ENCODE measurements around the gene NEU3. TPM values are rescaled to one million over a fixed set of nuclear protein-coding genes. Genes with fewer than 3 reads are reported as not detected.
"Not testable (repeated sequence)": the region's sequence is repeated elsewhere in the genome, so short reads cannot be mapped to it uniquely, and the experiment has no call there.

The NEU3 gene
- total RNA-seq, 1 donor: 9.0 TPM

GRCh38 chr11:75011357-75011756 lies 22.6 kb downstream of the NEU3 start:
- H3K4me1 ChIP-seq (ENCODE audit: insufficient read depth, low read length): no peaks in the 10 kb centered on the region
- no peaks in the 10 kb centered on the region for H3K9me3 ChIP-seq (ENCODE audit: low read depth, low read length)
- no peak overlapping the region for H3K4me3 ChIP-seq (ENCODE audit: low read length)
- H3K27me3 ChIP-seq (ENCODE audit: insufficient read depth, low read length): no peaks in the 10 kb centered on the region

DNA sequence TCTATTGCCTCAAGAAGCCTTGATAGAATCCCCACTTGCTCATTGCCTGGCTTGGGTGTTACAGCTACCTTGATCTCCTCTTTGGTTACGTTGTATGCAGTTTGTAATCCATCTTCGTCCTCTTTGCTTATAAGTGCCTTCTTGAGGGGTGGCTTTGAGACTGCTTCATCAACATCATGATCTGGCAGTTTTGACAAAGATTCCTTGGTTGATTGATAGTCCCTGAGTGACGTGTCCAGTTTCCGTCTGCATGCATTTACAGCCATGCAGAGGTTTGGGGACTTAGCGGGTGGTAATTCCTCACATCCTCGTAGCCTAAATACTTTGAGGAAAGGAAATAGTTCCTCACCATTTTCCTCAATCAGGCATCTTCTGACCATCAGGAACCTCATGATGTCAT lies 23.1 kb downstream of the NEU3 start:
- Histone ChIP-seq H3K27me3 (ENCODE audit: insufficient read depth, low read length) (no peaks in the 10 kb centered on the region), H3K4me1 (ENCODE audit: insufficient read depth, low read length) (no peaks in the 10 kb centered on the region), H3K9me3 (ENCODE audit: low read depth, low read length) (no peaks in the 10 kb centered on the region), H3K4me3 (ENCODE audit: low read length) (no peak overlapping the region)

DNA sequence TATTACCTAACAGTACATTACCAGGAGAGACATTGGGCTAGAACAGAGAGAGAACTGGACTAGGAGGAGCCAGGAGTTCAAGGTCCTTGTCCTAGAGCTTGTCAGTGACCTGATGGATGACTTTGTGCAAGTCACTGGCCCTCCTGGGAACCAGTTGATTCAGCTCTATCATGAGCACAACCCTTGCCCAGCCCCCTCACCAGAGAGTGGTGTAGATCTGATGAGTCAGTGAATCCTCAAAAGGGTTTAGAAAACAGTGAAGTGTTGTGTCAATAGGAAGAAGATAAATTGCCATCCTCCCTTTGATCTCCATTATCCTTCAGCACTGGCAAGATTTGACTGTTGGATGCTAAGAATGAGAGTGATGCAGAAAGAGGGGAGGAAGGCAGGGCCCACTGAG lies 24.3 kb downstream of the NEU3 start:
- H3K27me3 ChIP-seq (ENCODE audit: insufficient read depth, low read length): no peaks in the 10 kb centered on the region
- H3K4me1 ChIP-seq (ENCODE audit: insufficient read depth, low read length): no peaks in the 10 kb centered on the region
- no peaks in the 10 kb centered on the region for H3K9me3 ChIP-seq (ENCODE audit: low read depth, low read length)
- H3K4me3 ChIP-seq (ENCODE audit: low read length): no peak overlapping the region

GRCh38 chr11:75014129-75014528 lies 25.4 kb downstream of the NEU3 start:
- no peaks in the 10 kb centered on the region for H3K9me3 ChIP-seq (ENCODE audit: low read depth, low read length)
- H3K27me3 ChIP-seq (ENCODE audit: insufficient read depth, low read length): no peaks in the 10 kb centered on the region
- no peaks in the 10 kb centered on the region for H3K4me1 ChIP-seq (ENCODE audit: insufficient read depth, low read length)
- no peak overlapping the region for H3K4me3 ChIP-seq (ENCODE audit: low read length)

DNA sequence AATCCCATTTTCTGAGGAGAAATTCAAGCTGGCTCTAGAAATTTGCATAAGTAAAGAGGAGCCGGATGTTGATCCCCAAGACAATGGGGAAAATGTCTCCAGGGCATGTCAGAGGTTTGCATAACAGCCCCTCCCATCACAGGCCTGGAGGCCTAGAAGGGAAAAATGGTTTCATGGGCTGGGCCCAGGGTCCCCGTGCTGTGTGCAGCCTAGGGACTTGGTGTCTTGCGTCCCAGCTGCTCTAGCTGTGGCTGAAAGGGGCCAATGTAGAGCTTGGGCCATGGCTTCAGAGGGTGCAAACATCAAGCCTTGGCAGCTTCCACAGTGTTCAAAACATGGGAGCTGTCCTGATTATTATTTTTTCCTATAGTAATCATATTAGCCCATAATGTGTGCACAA lies 30.5 kb downstream of the NEU3 start:
- H3K27me3 ChIP-seq (ENCODE audit: insufficient read depth, low read length); H3K4me3 ChIP-seq (ENCODE audit: low read length); H3K4me1 ChIP-seq (ENCODE audit: insufficient read depth, low read length); H3K9me3 ChIP-seq (ENCODE audit: low read depth, low read length): not testable (repeated sequence)

DNA sequence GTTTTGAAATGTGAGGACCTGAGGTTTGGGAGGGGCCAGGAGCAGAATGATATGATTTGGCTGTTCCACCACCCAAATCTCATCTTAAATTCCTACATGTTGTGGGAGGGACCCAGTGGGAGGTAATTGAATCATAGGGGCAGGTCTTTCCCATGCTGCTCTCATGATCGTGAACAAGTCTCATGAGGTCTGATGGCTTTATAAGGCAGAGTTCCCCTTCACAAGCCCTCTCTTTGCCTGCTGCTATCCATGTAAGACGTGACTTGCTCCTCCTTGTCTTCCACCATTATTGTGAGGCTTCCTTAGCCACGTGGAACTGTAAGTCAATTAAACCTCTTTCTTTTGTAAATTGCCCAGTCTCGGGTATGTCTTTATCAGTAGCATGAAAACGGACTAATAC lies 31.6 kb downstream of the NEU3 start:
- H3K4me3 ChIP-seq (ENCODE audit: low read length); H3K4me1 ChIP-seq (ENCODE audit: insufficient read depth, low read length); H3K27me3 ChIP-seq (ENCODE audit: insufficient read depth, low read length); H3K9me3 ChIP-seq (ENCODE audit: low read depth, low read length): not testable (repeated sequence)

DNA sequence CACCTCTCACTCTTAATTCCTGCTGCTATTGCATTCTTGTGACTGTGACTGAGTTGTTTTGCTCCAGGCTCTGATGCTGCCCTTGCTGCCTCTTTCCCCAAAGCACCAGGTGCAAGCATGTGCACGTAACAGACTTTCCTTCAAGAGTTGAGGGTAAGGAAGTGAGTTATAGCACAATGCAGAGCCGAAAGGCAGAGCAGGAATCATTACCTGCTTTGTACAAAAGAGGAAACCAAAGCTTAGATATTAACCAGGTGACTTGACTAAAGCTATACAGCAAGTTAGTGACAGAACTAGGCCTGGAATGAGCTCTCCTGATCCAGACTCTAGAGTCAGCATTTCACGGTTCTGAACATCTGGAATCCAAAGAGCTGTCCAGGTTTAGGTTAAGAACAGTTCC lies 33.6 kb downstream of the NEU3 start:
- no peaks in the 10 kb centered on the region for H3K9me3 ChIP-seq (ENCODE audit: low read depth, low read length)
- H3K4me1 ChIP-seq (ENCODE audit: insufficient read depth, low read length): no peaks in the 10 kb centered on the region
- no peaks in the 10 kb centered on the region for H3K27me3 ChIP-seq (ENCODE audit: insufficient read depth, low read length)
- no peak overlapping the region for H3K4me3 ChIP-seq (ENCODE audit: low read length)

- H3K4me3 ChIP-seq (ENCODE audit: low read length): no peak overlapping the region
- H3K27me3 ChIP-seq (ENCODE audit: insufficient read depth, low read length): no peaks in the 10 kb centered on the region
- H3K4me1 ChIP-seq (ENCODE audit: insufficient read depth, low read length): no peaks in the 10 kb centered on the region
- no peaks in the 10 kb centered on the region for H3K9me3 ChIP-seq (ENCODE audit: low read depth, low read length)
These were observed 34.1 kb downstream of the NEU3 start for GRCh38 chr11:75022759-75023396.

GRCh38 chr11:75023446-75024067 lies 34.8 kb downstream of the NEU3 start:
- Histone ChIP-seq H3K4me1 (ENCODE audit: insufficient read depth, low read length) (no peaks in the 10 kb centered on the region), H3K27me3 (ENCODE audit: insufficient read depth, low read length) (no peaks in the 10 kb centered on the region), H3K9me3 (ENCODE audit: low read depth, low read length) (no peaks in the 10 kb centered on the region), H3K4me3 (ENCODE audit: low read length) (no peak overlapping the region)

GRCh38 chr11:75024068-75024449 lies 35.3 kb downstream of the NEU3 start:
- no peak overlapping the region for H3K4me3 ChIP-seq (ENCODE audit: low read length)
- no peaks in the 10 kb centered on the region for H3K4me1 ChIP-seq (ENCODE audit: insufficient read depth, low read length)

GRCh38 chr11:75024764-75025211 lies 36.1 kb downstream of the NEU3 start:
- Histone ChIP-seq H3K4me1 (ENCODE audit: insufficient read depth, low read length) (no peaks in the 10 kb centered on the region), H3K27me3 (ENCODE audit: insufficient read depth, low read length) (no peaks in the 10 kb centered on the region), H3K4me3 (ENCODE audit: low read length) (no peak overlapping the region), H3K9me3 (ENCODE audit: low read depth, low read length) (no peaks in the 10 kb centered on the region)

More at GRCh38 chr11:75024068-75024449, 35.3 kb downstream of the NEU3 start:
- Histone ChIP-seq H3K9me3 (ENCODE audit: low read depth, low read length) (no peaks in the 10 kb centered on the region), H3K27me3 (ENCODE audit: insufficient read depth, low read length) (no peaks in the 10 kb centered on the region)

DNA sequence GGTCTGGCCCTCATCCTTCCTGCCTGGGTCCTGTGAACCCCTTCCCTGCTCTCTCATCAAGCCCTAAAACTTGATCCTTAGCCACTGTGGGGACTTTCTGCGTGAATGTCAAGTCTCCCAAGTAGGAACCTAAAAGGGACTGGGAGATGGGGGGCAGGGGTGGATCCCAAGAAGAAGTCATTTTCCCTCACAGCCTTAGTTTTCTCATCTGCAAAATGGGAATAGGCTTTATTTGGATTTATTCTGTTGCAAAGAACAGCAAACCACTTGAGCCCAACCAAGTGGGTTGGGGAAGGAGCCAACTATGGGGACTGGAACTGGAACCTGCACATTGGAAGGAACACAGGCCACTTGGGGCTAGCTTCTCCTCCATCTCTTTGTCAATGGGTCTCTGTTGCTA lies 36.8 kb downstream of the NEU3 start:
- Histone ChIP-seq H3K9me3 (ENCODE audit: low read depth, low read length) (no peaks in the 10 kb centered on the region), H3K4me1 (ENCODE audit: insufficient read depth, low read length) (no peaks in the 10 kb centered on the region), H3K27me3 (ENCODE audit: insufficient read depth, low read length) (no peaks in the 10 kb centered on the region), H3K4me3 (ENCODE audit: low read length) (no peak overlapping the region)

DNA sequence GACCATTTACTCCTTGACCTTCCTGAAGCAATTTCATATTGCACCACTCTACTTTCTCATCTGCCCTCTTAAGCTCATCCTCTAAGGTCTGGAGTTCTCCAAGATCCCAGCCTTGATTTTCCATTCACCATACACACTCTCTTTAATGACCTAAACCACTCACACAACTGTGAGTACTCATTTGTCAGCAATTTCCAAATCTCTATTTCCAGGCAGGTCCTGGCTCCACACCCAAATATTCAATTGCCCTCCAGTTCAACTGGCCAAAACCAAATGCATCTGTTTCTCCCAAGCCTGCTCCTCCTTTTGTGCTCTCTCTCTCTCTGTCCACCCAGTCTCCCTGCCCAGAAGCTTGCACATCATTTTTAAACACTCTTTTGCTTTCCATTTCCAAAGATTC lies 39.6 kb downstream of the NEU3 start:
- no peak overlapping the region for H3K4me3 ChIP-seq (ENCODE audit: low read length)
- no peaks in the 10 kb centered on the region for H3K4me1 ChIP-seq (ENCODE audit: insufficient read depth, low read length)
- H3K27me3 ChIP-seq (ENCODE audit: insufficient read depth, low read length): no peaks in the 10 kb centered on the region
- H3K9me3 ChIP-seq (ENCODE audit: low read depth, low read length): no peaks in the 10 kb centered on the region

GRCh38 chr11:75028724-75029123 lies 40.0 kb downstream of the NEU3 start:
- H3K27me3 ChIP-seq (ENCODE audit: insufficient read depth, low read length): no peaks in the 10 kb centered on the region
- H3K9me3 ChIP-seq (ENCODE audit: low read depth, low read length): no peaks in the 10 kb centered on the region
- no peaks in the 10 kb centered on the region for H3K4me1 ChIP-seq (ENCODE audit: insufficient read depth, low read length)
- no peak overlapping the region for H3K4me3 ChIP-seq (ENCODE audit: low read length)

- H3K4me3 ChIP-seq (ENCODE audit: low read length): no peak overlapping the region
- H3K9me3 ChIP-seq (ENCODE audit: low read depth, low read length): no peaks in the 10 kb centered on the region
- no peaks in the 10 kb centered on the region for H3K4me1 ChIP-seq (ENCODE audit: insufficient read depth, low read length)
- H3K27me3 ChIP-seq (ENCODE audit: insufficient read depth, low read length): no peaks in the 10 kb centered on the region
These were observed 41.3 kb downstream of the NEU3 start for GRCh38 chr11:75029836-75030631.
